Measurements from ENCODE around the gene CCDC127. TPM values are rescaled to one million over a fixed set of nuclear protein-coding genes. Genes with fewer than 3 reads are reported as not detected.

Gene CCDC127
- total and polyA plus RNA-seq, 2 of the 4 experiments (the other 2 are of a cell fraction): 3.2 to 3.9 TPM

GRCh38 chr5:213803-214395, 4.1 kb downstream of the CCDC127 start:
- no peak overlapping the region for H2BK5ac ChIP-seq (ENCODE audit: low read depth, low read length, poor library complexity, severe bottlenecking)
- dilution Hi-C loops (cut with HindIII; ENCODE audit: low sequenced_read_pairs, unreplicated experiment): no loop called here
- no peak overlapping the region for H3K18ac ChIP-seq (ENCODE audit: low read depth, low read length)
- ATAC-seq (ENCODE audit: low read depth) (no peak), DNase-seq (no peak)
- no peak overlapping the region for H4K91ac ChIP-seq (ENCODE audit: insufficient read depth, low read depth, low read length)
- TF ChIP-seq POLR2A (IDR thresholded peaks at IDR 0.05; ENCODE audit: low read depth, low read length): no peak
- no peak for TF ChIP-seq FOS (IDR thresholded peaks at IDR 0.05; ENCODE audit: low read depth, low read length)
- no peak for TF ChIP-seq SMC3 (IDR thresholded peaks at IDR 0.05; ENCODE audit: low read depth, low read length)
- no peak for TF ChIP-seq RFX5 (IDR thresholded peaks at IDR 0.05; ENCODE audit: low read depth, low read length)
- no peak for TF ChIP-seq RAD21 (IDR thresholded peaks at IDR 0.05; ENCODE audit: low read length)
- no peak for TF ChIP-seq CEBPB (IDR thresholded peaks at IDR 0.05; ENCODE audit: low read depth, low read length)
- TF ChIP-seq, protein P1, sequence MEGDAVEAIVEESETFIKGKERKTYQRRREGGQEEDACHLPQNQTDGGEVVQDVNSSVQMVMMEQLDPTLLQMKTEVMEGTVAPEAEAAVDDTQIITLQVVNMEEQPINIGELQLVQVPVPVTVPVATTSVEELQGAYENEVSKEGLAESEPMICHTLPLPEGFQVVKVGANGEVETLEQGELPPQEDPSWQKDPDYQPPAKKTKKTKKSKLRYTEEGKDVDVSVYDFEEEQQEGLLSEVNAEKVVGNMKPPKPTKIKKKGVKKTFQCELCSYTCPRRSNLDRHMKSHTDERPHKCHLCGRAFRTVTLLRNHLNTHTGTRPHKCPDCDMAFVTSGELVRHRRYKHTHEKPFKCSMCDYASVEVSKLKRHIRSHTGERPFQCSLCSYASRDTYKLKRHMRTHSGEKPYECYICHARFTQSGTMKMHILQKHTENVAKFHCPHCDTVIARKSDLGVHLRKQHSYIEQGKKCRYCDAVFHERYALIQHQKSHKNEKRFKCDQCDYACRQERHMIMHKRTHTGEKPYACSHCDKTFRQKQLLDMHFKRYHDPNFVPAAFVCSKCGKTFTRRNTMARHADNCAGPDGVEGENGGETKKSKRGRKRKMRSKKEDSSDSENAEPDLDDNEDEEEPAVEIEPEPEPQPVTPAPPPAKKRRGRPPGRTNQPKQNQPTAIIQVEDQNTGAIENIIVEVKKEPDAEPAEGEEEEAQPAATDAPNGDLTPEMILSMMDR (conservative IDR thresholded peaks at IDR 0.05; ENCODE audit: low read depth, low read length): no peak
- TF ChIP-seq BHLHE40 (IDR thresholded peaks at IDR 0.05; ENCODE audit: low read depth, low read length): no peak
- TF ChIP-seq MXI1 (IDR thresholded peaks at IDR 0.05; ENCODE audit: borderline replicate concordance, low read depth, low read length): no peak
- no peaks in the 10 kb centered on the region for H3K9me3 ChIP-seq (ENCODE audit: control insufficient read depth, insufficient read depth, low read length)
- no peak overlapping the region for H3K27ac ChIP-seq (ENCODE audit: insufficient read depth, low read length)
- no peak overlapping the region for H3K4me2 ChIP-seq (ENCODE audit: low read depth, low read length)
- no TSS peak for BruUV-seq (replicated peaks)
- no peak overlapping the region for H2BK120ac ChIP-seq (ENCODE audit: low read depth, low read length)
- no peak overlapping the region for H3K14ac ChIP-seq (replicated peaks; ENCODE audit: low read depth, low read length)
- H4K5ac ChIP-seq (ENCODE audit: low read depth, low read length): no peak overlapping the region
- H2BK15ac ChIP-seq (ENCODE audit: low read depth, low read length): no peak overlapping the region
- H2AK9ac ChIP-seq (replicated peaks; ENCODE audit: low read depth, low read length, poor library complexity): no peak overlapping the region
- H4K20me1 ChIP-seq (ENCODE audit: insufficient read depth, low read length): peaks cover 18% of the 10 kb centered on the region
- no peak overlapping the region for H2AK5ac ChIP-seq (ENCODE audit: low read depth, low read length)
- H3K56ac ChIP-seq (ENCODE audit: extremely low read depth, insufficient read depth, low read length): no peak overlapping the region
- H2AFZ ChIP-seq (replicated peaks; ENCODE audit: low read length, poor library complexity): no peak overlapping the region
- peaks cover 16 to 25% of the 10 kb centered on the region in 2 experiments for H3K79me1 ChIP-seq (ENCODE audit: low read depth in 1 of 2, low read length in 2 of 2)
- H4K8ac ChIP-seq (ENCODE audit: low read depth in 2 of 2, low read length in 2 of 2): no peak overlapping the region
- H3K23ac ChIP-seq (ENCODE audit: low read depth, low read length): no peak overlapping the region
- ChIA-PET CTCF (no interaction called here), POLR2A (ENCODE audit: unreplicated experiment) (no interaction called here)
- H2BK20ac ChIP-seq (ENCODE audit: low read depth, low read length): no peak overlapping the region
- H3K4me1 ChIP-seq (ENCODE audit: control insufficient read depth, insufficient read depth, low read length): peaks cover 3% of the 10 kb centered on the region; the same call in 1 of the 2 replicates
- no peaks in the 10 kb centered on the region for H3K27me3 ChIP-seq (ENCODE audit: control insufficient read depth, insufficient read depth, low read length)
- in situ Hi-C loops (cut with MboI; ENCODE audit: low sequenced_read_pairs): no loop called here
- no peaks in the 10 kb centered on the region for H3K9me1 ChIP-seq (ENCODE audit: insufficient read depth, low read length)
- H3K4me3 ChIP-seq (ENCODE audit: insufficient read depth, low read depth, low read length): no peak overlapping the region
- 100% methylated on average over 1 of the region's 12 CpGs; no CpG with 5 or more reads in 1 of the 2 experiments for WGBS, 2 experiments (ENCODE audit: extremely low coverage in 2 of 2, insufficient read length in 1 of 2)
- intact Hi-C loops (cut with micrococcal nuclease): no loop called here
- peaks cover 7% of the 10 kb centered on the region for H3K36me3 ChIP-seq (ENCODE audit: control insufficient read depth, insufficient read depth, low read length)
- no peak overlapping the region for H3K9ac ChIP-seq (ENCODE audit: low read depth, low read length)
- H3K4ac ChIP-seq (ENCODE audit: low read depth, low read length): no peak overlapping the region
